Measurements from ENCODE around the gene RAB22A.

The RAB22A gene

GRCh38 chr20:58374027-58374850 is 64.7 kb downstream of the RAB22A start:
- DNase-seq (ENCODE audit: low read depth): no peak
- no peak for TF ChIP-seq CTCF (IDR thresholded peaks at IDR 0.05; ENCODE audit: insufficient read depth, low read depth, low read length, missing control alignments)
- H3K4me3 ChIP-seq (ENCODE audit: low read length): no peak overlapping the region

DNA sequence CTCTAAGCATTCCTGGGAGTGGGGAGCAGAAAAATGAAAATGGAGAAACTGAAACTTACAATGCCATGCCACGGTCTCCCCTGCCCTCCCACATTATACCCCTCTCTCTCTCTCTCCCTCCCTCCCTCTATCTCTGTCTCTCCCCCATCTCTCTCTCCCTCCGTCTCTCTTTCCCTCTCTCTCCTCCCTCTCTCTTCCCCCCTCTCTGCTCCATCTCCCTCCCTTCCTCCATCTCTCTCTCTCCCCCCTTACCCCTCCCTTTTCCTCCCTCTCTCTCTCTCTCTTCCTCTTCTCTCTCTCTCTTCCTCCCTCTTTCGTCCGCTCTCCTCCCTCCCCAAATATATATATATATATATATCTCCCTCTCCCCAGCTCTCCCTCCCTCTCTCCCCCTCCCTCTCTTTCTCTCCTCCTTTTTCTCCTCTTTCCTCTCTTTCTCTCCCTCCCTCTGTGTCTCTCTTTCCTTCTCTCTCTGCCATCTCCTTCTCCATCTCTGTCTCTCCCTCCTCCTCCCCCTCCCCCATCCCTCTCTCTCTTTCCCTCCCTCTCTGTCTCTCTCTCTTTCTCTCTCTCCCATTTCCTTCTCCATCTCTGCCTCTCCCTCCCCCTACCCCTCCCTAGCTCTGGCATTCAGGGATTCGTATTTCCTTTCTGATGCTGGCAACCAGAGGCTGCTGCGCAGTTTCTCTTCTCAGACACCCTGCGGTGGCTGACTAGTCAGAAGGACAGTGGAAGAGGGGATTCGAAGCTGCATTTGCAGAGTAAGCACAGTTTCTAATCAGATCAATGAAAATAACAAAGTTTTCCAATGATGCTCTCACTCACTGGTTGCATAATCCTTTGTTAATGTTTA is 65.6 kb downstream of the RAB22A start:
- no peak overlapping the region for H3K4me3 ChIP-seq (ENCODE audit: low read length)
- no peak for DNase-seq (ENCODE audit: low read depth)
- no peak for TF ChIP-seq CTCF (IDR thresholded peaks at IDR 0.05; ENCODE audit: insufficient read depth, low read depth, low read length, missing control alignments)

- TF ChIP-seq CTCF (IDR thresholded peaks at IDR 0.05; ENCODE audit: insufficient read depth, low read depth, low read length, missing control alignments): no peak
- DNase-seq (ENCODE audit: low read depth): no peak
- no peak overlapping the region for H3K4me3 ChIP-seq (ENCODE audit: low read length)
Measured at GRCh38 chr20:58375759-58376352, 66.3 kb downstream of the RAB22A start.

- no peak for DNase-seq (ENCODE audit: low read depth)
- TF ChIP-seq CTCF (IDR thresholded peaks at IDR 0.05; ENCODE audit: insufficient read depth, low read depth, low read length, missing control alignments): no peak
- H3K4me3 ChIP-seq (ENCODE audit: low read length): no peak overlapping the region
Measured at GRCh38 chr20:58377017-58377416, 67.5 kb downstream of the RAB22A start.

GRCh38 chr20:58377766-58378401 is 68.4 kb downstream of the RAB22A start:
- no peak for TF ChIP-seq CTCF (IDR thresholded peaks at IDR 0.05; ENCODE audit: insufficient read depth, low read depth, low read length, missing control alignments)
- H3K4me3 ChIP-seq (ENCODE audit: low read length): no peak overlapping the region
- no peak for DNase-seq (ENCODE audit: low read depth)

DNA sequence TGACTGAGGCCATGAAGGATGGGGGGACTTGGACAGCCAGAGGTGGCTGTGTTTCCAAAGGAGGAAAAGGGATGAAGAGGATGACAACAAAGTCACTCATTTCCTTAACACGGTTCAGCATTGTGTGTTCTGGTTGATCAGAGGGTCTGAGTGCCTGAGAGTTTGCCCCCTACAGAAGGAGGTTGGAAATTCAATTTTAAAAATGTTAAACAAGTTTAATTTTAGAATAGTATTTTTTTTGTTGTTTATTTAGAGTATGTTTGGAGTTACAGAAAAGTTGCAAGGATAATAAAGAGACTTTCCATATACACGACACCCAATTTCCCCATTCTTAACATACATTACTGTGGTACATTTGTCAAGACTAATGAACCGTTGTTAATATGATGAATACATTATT is 69.2 kb downstream of the RAB22A start:
- DNase-seq (ENCODE audit: low read depth): no peak
- TF ChIP-seq CTCF (IDR thresholded peaks at IDR 0.05; ENCODE audit: insufficient read depth, low read depth, low read length, missing control alignments): no peak
- no peak overlapping the region for H3K4me3 ChIP-seq (ENCODE audit: low read length)

All from epithelial cell of esophagus (primary cell).